ENCODE data around the gene GTF3C4. TPM values are rescaled to one million over a fixed set of nuclear protein-coding genes. Genes with fewer than 3 reads are reported as not detected.
"Not testable (repeated sequence)": the region's sequence is repeated elsewhere in the genome, so short reads cannot be mapped to it uniquely, and the experiment has no call there.

GTF3C4 gene
- total and polyA plus RNA-seq, 2 experiments from 2014 or later, result 8.3 to 12.9 TPM

- Histone ChIP-seq H3K27ac (no peak overlapping the region), H3K4me3 (no peak overlapping the region), H3K36me3 (no peaks in the 10 kb centered on the region), H3K4me1 (ENCODE audit: low read depth) (no peaks in the 10 kb centered on the region), H3K27me3 (no peaks in the 10 kb centered on the region), H3K9me3 (ENCODE audit: low read depth) (no peaks in the 10 kb centered on the region)
- DNase-seq (ENCODE audit: low read depth in 1 of 2, low spot score in 1 of 2), result no peak
- TF ChIP-seq CTCF (IDR thresholded peaks at IDR 0.05; ENCODE audit: low read depth, low read length), result no peak
Observed at GRCh38 chr9:132708769-132709430, 38.6 kb downstream of the GTF3C4 start.

- Histone ChIP-seq H3K4me3 (no peak overlapping the region), H3K4me1 (ENCODE audit: low read depth) (no peaks in the 10 kb centered on the region), H3K36me3 (no peaks in the 10 kb centered on the region), H3K9me3 (ENCODE audit: low read depth) (no peaks in the 10 kb centered on the region), H3K27ac (no peak overlapping the region), H3K27me3 (no peaks in the 10 kb centered on the region)
- no peak for TF ChIP-seq CTCF (IDR thresholded peaks at IDR 0.05; ENCODE audit: low read depth, low read length)
- DNase-seq (ENCODE audit: low read depth in 1 of 2, low spot score in 1 of 2), result no peak
Observed at GRCh38 chr9:132710333-132710732, 40.1 kb downstream of the GTF3C4 start.

GRCh38 chr9:132711152-132711551 is 40.9 kb downstream of the GTF3C4 start:
- not testable (repeated sequence) for DNase-seq (ENCODE audit: low read depth in 1 of 2, low spot score in 1 of 2); H3K4me1 ChIP-seq (ENCODE audit: low read depth); H3K36me3 ChIP-seq; H3K27me3 ChIP-seq; H3K9me3 ChIP-seq (ENCODE audit: low read depth); H3K4me3 ChIP-seq; H3K27ac ChIP-seq

GRCh38 chr9:132711846-132712245 is 41.6 kb downstream of the GTF3C4 start:
- no peak for DNase-seq (ENCODE audit: low read depth in 1 of 2, low spot score in 1 of 2)
- no peaks in the 10 kb centered on the region for H3K36me3 ChIP-seq
- TF ChIP-seq CTCF (IDR thresholded peaks at IDR 0.05; ENCODE audit: low read depth, low read length), result no peak

GRCh38 chr9:132712753-132713152 is 42.5 kb downstream of the GTF3C4 start:
- H3K4me1 ChIP-seq (ENCODE audit: low read depth), result no peaks in the 10 kb centered on the region
- no peak for TF ChIP-seq CTCF (IDR thresholded peaks at IDR 0.05; ENCODE audit: low read depth, low read length)
- H3K9me3 ChIP-seq (ENCODE audit: low read depth), result no peaks in the 10 kb centered on the region
- H3K27me3 ChIP-seq, result no peaks in the 10 kb centered on the region
- no peak overlapping the region for H3K27ac ChIP-seq
- no peak overlapping the region for H3K4me3 ChIP-seq
- no peak for DNase-seq (ENCODE audit: low read depth in 1 of 2, low spot score in 1 of 2)
- H3K36me3 ChIP-seq, result no peaks in the 10 kb centered on the region

More at GRCh38 chr9:132711846-132712245, 41.6 kb downstream of the GTF3C4 start:
- H3K4me1 ChIP-seq (ENCODE audit: low read depth), result no peaks in the 10 kb centered on the region
- H3K9me3 ChIP-seq (ENCODE audit: low read depth), result no peaks in the 10 kb centered on the region
- H3K4me3 ChIP-seq, result no peak overlapping the region
- no peaks in the 10 kb centered on the region for H3K27me3 ChIP-seq
- no peak overlapping the region for H3K27ac ChIP-seq

DNA sequence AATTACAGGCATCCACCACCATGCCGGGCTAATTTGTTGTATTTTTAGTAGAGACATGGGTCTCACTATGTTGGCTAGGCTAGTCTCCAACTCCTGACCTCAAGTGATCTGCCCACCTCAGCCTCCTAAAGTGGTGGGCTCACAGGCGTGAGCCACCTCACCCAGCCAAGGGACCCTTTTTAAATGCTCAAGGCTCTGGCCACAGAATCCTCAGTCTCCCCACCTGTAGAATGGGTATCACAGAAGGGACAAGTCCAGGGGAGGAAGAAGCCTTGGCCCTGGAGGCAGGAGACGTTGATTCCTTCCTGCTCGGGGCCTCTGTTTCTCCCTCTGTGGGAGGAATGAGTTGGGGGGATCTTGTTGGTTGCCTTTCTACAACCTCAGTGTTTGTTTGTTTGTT is 45.7 kb downstream of the GTF3C4 start:
- H3K27ac ChIP-seq, result no peak overlapping the region
- H3K9me3 ChIP-seq (ENCODE audit: low read depth), result no peaks in the 10 kb centered on the region
- DNase-seq (ENCODE audit: low read depth in 1 of 2, low spot score in 1 of 2), result no peak
- no peak overlapping the region for H3K4me3 ChIP-seq
- H3K27me3 ChIP-seq, result no peaks in the 10 kb centered on the region
- no peak for TF ChIP-seq CTCF (IDR thresholded peaks at IDR 0.05; ENCODE audit: low read depth, low read length)
- H3K4me1 ChIP-seq (ENCODE audit: low read depth), result peaks cover 4% of the 10 kb centered on the region
- no peaks in the 10 kb centered on the region for H3K36me3 ChIP-seq
